CD4-positive, alpha-beta T cell (primary cell): ENCODE data around the gene ST3GAL3. TPM values are rescaled to one million over a fixed set of nuclear protein-coding genes. Genes with fewer than 3 reads are reported as not detected.

ENCODE experiments used
- ATAC-seq: fragments of 200-7000 bp; cut with Tn5 transposase; one replicate; pipeline ENCODE4 v1.10.0; 2022; ENCODE audit warnings: mild to moderate bottlenecking; ENCODE audit not compliant: poor library complexity
- CTCF ChIA-PET: fragments of 350-600 bp; sonication (Branson Sonifier 250); formaldehyde crosslinking; loops from one replicate; lab custom pipeline; 2021; ENCODE audit warnings: antibody characterized with exemption, inconsistent platforms; lab: Charles Lee
- POLR2A ChIA-PET: fragments of 350-600 bp; sonication (Branson Sonifier 250); formaldehyde crosslinking; loops from one replicate; lab custom pipeline; 2021; ENCODE audit warnings: antibody characterized with exemption, inconsistent platforms; lab: Charles Lee
- DNase-seq, 14 experiments: peaks; one replicate each; pipeline ENCODE4 v3.0.0-alpha.2; 2013 to 2020; ENCODE audit warnings: mixed read lengths in 2 of 14
- H3K27ac ChIP-seq, 2 donors: one replicate each; pipeline versions ENCODE4 v1.5.1 to v1.7.0; 2013; ENCODE audit warnings: low read length in 2 of 2, low read depth in 1 of 2, mild to moderate bottlenecking in 1 of 2
- H3K27me3 ChIP-seq, 2 experiments: 1 replicate in 1 of 2; 2 replicates in 1 of 2; pipeline versions ENCODE4 v1.6.1 to v1.7.0; 2013; ENCODE audit warnings: low read length in 2 of 2, control low read depth in 1 of 2, mild to moderate bottlenecking in 1 of 2, moderate library complexity in 1 of 2; ENCODE audit not compliant: insufficient read depth in 2 of 2, control insufficient read depth in 1 of 2
- H3K36me3 ChIP-seq: one replicate; pipeline ENCODE4 v1.6.1; 2013; ENCODE audit warnings: low read length, control low read depth; ENCODE audit not compliant: insufficient read depth
- H3K4me1 ChIP-seq: one replicate; pipeline ENCODE4 v1.6.1; 2013; ENCODE audit warnings: low read length, control low read depth; ENCODE audit not compliant: insufficient read depth
- H3K4me3 ChIP-seq: one replicate; pipeline ENCODE4 v1.5.1; 2013; ENCODE audit warnings: mild to moderate bottlenecking, low read length, moderate library complexity
- H3K9me3 ChIP-seq, 2 experiments: 1 replicate in 1 of 2; 2 replicates in 1 of 2; pipeline versions ENCODE4 v1.6.1 to v1.7.0; 2013; ENCODE audit warnings: low read length in 2 of 2, mild to moderate bottlenecking in 2 of 2, control low read depth in 1 of 2, moderate library complexity in 1 of 2; ENCODE audit not compliant: control insufficient read depth in 1 of 2, insufficient read depth in 1 of 2
- H3K27ac Mint-ChIP-seq: one replicate; pipeline ENCODE4 v1.8.0; 2020; ENCODE audit warnings: mixed read lengths
- H3K27me3 Mint-ChIP-seq: one replicate; pipeline ENCODE4 v1.8.0; 2021; ENCODE audit warnings: mixed read lengths
- H3K36me3 Mint-ChIP-seq: one replicate; pipeline ENCODE4 v1.8.0; 2021; ENCODE audit warnings: low read depth, mixed read lengths
- H3K4me1 Mint-ChIP-seq: one replicate; pipeline ENCODE4 v1.8.0; 2021; ENCODE audit warnings: low read depth, mixed read lengths
- H3K4me3 Mint-ChIP-seq: one replicate; pipeline ENCODE4 v1.8.0; 2020; ENCODE audit warnings: mild to moderate bottlenecking, mixed read lengths
- H3K9me3 Mint-ChIP-seq: one replicate; pipeline ENCODE4 v1.8.0; 2020; ENCODE audit warnings: mixed read lengths
- CTCF ChIP-seq: fragments of 200-600 bp; IDR thresholded peaks from one replicate; pipeline ENCODE4 v1.8.0; 2022; ENCODE audit warnings: antibody characterized with exemption, mild to moderate bottlenecking
- intact Hi-C, 2 experiments: fragments of 100-400 bp; cut with DNase I in 1 of 2; cut with micrococcal nuclease in 1 of 2; formaldehyde crosslinking; loops; one replicate each; pipeline versions ENCODE4 v1.15.1 to v1.9.0; 2023 to 2025; cut with DNase I, micrococcal nuclease
- total RNA-seq, 174 experiments: library from RNA in 2 of 174; stranded (reverse) in 2 of 174; gene quantifications; one replicate each; pipeline ENCODE4 v1.2.3 and lab custom pipeline; 2021 to 2026

The ST3GAL3 gene
- total RNA-seq, 2 experiments from 2014 or later = 17.6 to 20.5 TPM

GRCh38 chr1:43912607-43913006, 205.3 kb downstream of the ST3GAL3 start:
- intact Hi-C loops = no loop called here
- Mint-ChIP-seq H3K36me3 (peaks cover 17% of the 10 kb centered on the region), H3K27ac (no peak overlapping the region), H3K4me1 (no peaks in the 10 kb centered on the region), H3K27me3 (no peaks in the 10 kb centered on the region), H3K4me3 (no peak overlapping the region), H3K9me3 (no peaks in the 10 kb centered on the region)
- ATAC-seq (no peak), DNase-seq (no peak)
- no peak overlapping the region for H3K27ac ChIP-seq
- H3K36me3 ChIP-seq = peaks cover 3% of the 10 kb centered on the region
- H3K4me1 ChIP-seq = no peaks in the 10 kb centered on the region
- H3K9me3 ChIP-seq = no peaks in the 10 kb centered on the region
- no peak overlapping the region for H3K4me3 ChIP-seq
- TF ChIP-seq CTCF = no peak
- ChIA-PET CTCF (no interaction called here), POLR2A (no interaction called here)
- no peaks in the 10 kb centered on the region for H3K27me3 ChIP-seq

- CTCF ChIA-PET = no interaction called here
- intact Hi-C loops = no loop called here
- no peak overlapping the region for H3K27ac Mint-ChIP-seq
- Histone ChIP-seq H3K27me3 (no peaks in the 10 kb centered on the region), H3K36me3 (peaks cover 3% of the 10 kb centered on the region), H3K4me3 (no peak overlapping the region), H3K4me1 (no peaks in the 10 kb centered on the region), H3K9me3 (no peaks in the 10 kb centered on the region), H3K27ac (no peak overlapping the region)
- POLR2A ChIA-PET = no interaction called here
- H3K4me1 Mint-ChIP-seq = no peaks in the 10 kb centered on the region
- H3K4me3 Mint-ChIP-seq = no peak overlapping the region
- DNase-seq (no peak), ATAC-seq (no peak)
- H3K36me3 Mint-ChIP-seq = peaks cover 14% of the 10 kb centered on the region
- no peaks in the 10 kb centered on the region for H3K9me3 Mint-ChIP-seq
- TF ChIP-seq CTCF = no peak
- no peaks in the 10 kb centered on the region for H3K27me3 Mint-ChIP-seq
Observed at GRCh38 chr1:43913051-43913501, 205.7 kb downstream of the ST3GAL3 start.

- CTCF ChIA-PET = no interaction called here
- H3K27me3 ChIP-seq = no peaks in the 10 kb centered on the region
- H3K4me1 ChIP-seq = no peaks in the 10 kb centered on the region
- ATAC-seq = no peak
- peaks cover 8% of the 10 kb centered on the region for H3K36me3 Mint-ChIP-seq
- no peaks in the 10 kb centered on the region for H3K9me3 Mint-ChIP-seq
- H3K4me3 Mint-ChIP-seq = no peak overlapping the region
- H3K27ac Mint-ChIP-seq = no peak overlapping the region
- no peaks in the 10 kb centered on the region for H3K9me3 ChIP-seq
- no peak overlapping the region for H3K27ac ChIP-seq
- DNase-seq = no peak
- no peaks in the 10 kb centered on the region for H3K4me1 Mint-ChIP-seq
- POLR2A ChIA-PET = no interaction called here
- no peaks in the 10 kb centered on the region for H3K27me3 Mint-ChIP-seq
- no peak overlapping the region for H3K4me3 ChIP-seq
- intact Hi-C loops = no loop called here
- no peak for TF ChIP-seq CTCF
- peaks cover 3% of the 10 kb centered on the region for H3K36me3 ChIP-seq
Observed at GRCh38 chr1:43913666-43914360, 206.5 kb downstream of the ST3GAL3 start.
